ENCODE data around the gene SELENON.

DNA sequence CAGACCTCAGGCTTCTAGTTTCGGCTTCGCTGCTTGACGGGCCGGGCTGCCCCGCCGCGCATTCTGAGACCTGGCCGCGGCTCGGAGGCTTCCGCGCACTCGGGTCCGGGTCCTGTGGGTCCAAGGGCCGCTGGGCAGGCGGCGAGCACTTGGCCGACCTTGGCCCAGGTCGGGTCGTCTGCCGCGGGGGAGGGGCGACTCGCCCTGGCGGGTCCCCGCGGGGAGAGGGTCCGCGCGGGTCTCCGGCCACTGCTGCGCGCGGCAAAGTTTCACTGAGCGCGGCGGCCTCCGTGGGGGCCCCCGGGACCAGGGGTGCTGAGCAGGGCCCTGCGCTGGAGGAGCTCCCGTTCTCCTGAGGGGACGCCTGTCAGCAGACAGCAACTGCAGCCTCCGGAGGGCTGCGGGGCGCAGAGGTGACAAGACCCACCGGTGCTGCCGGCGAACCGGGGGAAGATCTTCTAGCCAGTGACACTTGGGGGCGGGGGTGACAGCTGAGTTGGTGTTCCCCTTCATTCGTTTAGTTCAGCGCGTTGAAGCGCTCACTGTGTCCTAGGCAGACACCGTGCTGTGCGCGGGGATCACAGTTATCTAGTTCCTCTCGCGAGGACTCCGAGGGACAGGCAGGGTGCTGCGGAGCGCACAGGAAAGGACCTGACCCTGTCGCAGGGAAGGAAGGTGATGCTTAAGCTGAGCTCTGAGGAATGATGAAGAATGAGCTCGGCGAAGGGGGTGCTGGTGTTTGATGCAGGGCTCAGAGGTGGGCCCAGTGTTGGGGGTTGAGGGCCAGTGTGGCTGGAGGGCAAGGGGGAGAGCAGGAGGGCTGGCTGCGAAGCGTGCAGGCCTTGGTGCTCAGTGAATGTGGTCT lies 20.5 kb downstream of the SELENON start:
- TF ChIP-seq POLR2A (IDR thresholded peaks at IDR 0.05; ENCODE audit: low read depth, low read length) (peak; percentile 87), POLR2AphosphoS5 (IDR thresholded peaks at IDR 0.05; ENCODE audit: low read depth, low read length) (peak; percentile 78)

All from GM12892 (cell line).